Mesodermal cell (in vitro differentiated cells): ENCODE results near the gene KIRREL3.

Experiments
- H3K27ac ChIP-seq: 2 replicates; pipeline ENCODE4 v1.7.0; 2013; ENCODE audit warnings: mild to moderate bottlenecking, low read depth, low read length, moderate library complexity; ENCODE audit not compliant: severe bottlenecking
- H3K36me3 ChIP-seq: 2 replicates; pipeline ENCODE4 v1.7.1; 2013; ENCODE audit warnings: mild to moderate bottlenecking, low read length, moderate library complexity; ENCODE audit not compliant: control insufficient read depth, insufficient read depth
- H3K4me1 ChIP-seq: one replicate; pipeline ENCODE4 v1.7.1; 2013; ENCODE audit warnings: mild to moderate bottlenecking, low read length; ENCODE audit not compliant: insufficient read depth, control insufficient read depth, poor library complexity, severe bottlenecking
- H3K4me3 ChIP-seq: 2 replicates; pipeline ENCODE4 v1.7.0; 2013; ENCODE audit warnings: low read length, control low read depth, mild to moderate bottlenecking; ENCODE audit not compliant: insufficient read depth, poor library complexity, severe bottlenecking; ENCODE audit errors: extremely low read depth
- H3K9me3 ChIP-seq: 2 replicates; pipeline ENCODE4 v1.7.1; 2013; ENCODE audit warnings: mild to moderate bottlenecking, low read length, moderate library complexity; ENCODE audit not compliant: control insufficient read depth
- WGBS, 2 experiments: methylation state at CpG; one replicate each; pipeline ENCODE4 v1.1.5; 2013; ENCODE audit warnings: missing lambda C conversion rate in 2 of 2; ENCODE audit not compliant: insufficient coverage in 2 of 2; 5-methylcytosine and 5-hydroxymethylcytosine counted together

Gene KIRREL3

DNA sequence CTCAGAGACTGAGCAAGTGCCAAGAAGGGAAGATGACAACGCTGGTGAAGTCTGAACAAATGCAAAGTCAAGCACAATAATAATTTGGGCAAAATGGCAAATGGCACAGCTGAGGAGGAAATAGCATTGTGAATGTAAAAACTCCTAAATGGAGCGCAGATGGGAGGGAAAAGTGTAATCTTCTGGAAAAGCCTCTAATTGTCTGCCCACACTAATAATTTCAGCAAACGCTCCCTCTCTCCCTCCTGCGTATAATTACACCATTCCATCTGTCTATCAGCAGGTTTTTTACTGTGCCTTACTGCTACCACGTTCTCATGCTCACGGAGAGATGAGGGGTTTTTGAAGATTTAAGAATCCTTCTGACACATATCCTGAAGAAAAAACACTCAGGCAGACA, 302.6 kb downstream of the KIRREL3 start:
- peaks cover 18% of the 10 kb centered on the region for H3K4me1 ChIP-seq
- H3K9me3 ChIP-seq = no peaks in the 10 kb centered on the region
- H3K36me3 ChIP-seq = no peaks in the 10 kb centered on the region
- H3K27ac ChIP-seq = no peak overlapping the region
- no peak overlapping the region for H3K4me3 ChIP-seq
- 97 to 100% methylated on average over 2 to 3 of the region's 6 CpGs for WGBS, 2 experiments

DNA sequence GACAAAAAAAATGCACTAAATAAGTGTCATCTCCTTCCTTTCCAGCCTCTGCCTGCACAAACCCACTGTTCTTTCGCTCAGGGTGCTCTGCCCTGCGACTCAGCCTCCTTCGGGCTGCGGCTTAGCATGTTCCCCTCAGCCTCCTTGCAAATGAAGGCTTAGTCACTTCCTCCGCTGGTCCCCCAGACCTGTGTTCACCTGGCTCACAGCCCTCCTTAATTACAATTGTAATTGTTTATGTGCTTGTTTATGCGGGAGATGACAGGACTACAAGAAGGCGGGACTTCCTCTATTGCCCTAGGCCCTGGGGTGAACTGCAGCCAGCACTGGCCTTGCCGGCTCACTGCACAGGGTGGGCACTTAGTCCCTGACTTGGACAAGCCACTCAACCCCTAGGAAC, 303.6 kb downstream of the KIRREL3 start:
- H3K36me3 ChIP-seq = no peaks in the 10 kb centered on the region
- 82 to 87% methylated on average over 2 to 5 of the region's 8 CpGs for WGBS, 2 experiments
- peaks cover 12% of the 10 kb centered on the region for H3K4me1 ChIP-seq
- no peak overlapping the region for H3K4me3 ChIP-seq
- no peaks in the 10 kb centered on the region for H3K9me3 ChIP-seq
- no peak overlapping the region for H3K27ac ChIP-seq

DNA sequence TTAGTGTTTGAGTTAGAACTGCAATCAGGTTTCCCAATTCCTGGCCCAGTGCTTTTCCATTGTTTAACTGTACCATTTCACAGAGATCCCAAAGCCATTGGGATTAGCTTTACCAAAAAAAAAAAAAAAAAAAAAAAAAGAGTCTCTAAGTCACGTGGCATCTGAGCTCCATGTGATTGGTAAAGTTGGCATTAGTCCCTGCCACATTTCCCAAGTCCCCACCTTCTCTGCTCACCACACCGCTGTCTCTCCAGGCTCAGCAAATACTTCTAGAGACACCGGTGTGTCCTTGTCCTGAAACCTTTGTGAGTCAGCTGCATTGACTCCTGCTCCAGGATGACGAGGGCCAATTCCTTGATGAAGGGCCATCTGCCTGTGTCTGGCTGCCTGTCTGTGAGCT, 305.3 kb downstream of the KIRREL3 start:
- peaks cover 8% of the 10 kb centered on the region for H3K4me1 ChIP-seq
- no peak overlapping the region for H3K4me3 ChIP-seq
- H3K27ac ChIP-seq = no peak overlapping the region
- WGBS, 2 experiments = 87 to 90% methylated on average over 3 to 4 of the region's 4 CpGs
- no peaks in the 10 kb centered on the region for H3K9me3 ChIP-seq
- H3K36me3 ChIP-seq = no peaks in the 10 kb centered on the region

DNA sequence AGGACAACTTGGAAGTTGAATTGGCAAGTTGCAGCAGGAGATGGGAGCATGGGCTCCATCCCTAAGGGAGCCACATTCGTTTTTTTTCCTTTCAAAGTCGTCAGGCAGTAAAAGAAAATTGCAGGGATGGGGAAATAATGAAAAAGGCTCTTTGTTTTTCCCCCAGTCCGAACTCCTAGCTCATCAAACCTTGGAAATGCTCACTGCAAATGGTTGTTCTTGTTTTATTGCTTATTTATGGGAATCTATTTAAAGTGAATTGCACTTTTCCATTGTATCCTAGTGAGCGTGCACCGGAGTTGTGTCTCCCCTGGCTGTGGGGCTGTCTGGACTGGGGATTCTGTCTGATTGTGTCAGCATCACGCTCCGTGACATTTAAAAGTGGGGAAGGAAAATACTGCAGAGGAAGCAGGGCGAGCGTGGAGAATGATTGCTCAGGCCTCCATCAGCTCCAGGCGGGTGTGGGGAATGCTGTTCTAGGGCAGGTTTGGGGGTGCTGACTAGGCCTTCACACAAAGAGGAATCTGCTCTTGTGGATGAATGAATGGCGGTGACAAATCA, 306.4 kb downstream of the KIRREL3 start:
- Histone ChIP-seq H3K36me3 (no peaks in the 10 kb centered on the region), H3K9me3 (no peaks in the 10 kb centered on the region), H3K27ac (no peak overlapping the region), H3K4me3 (no peak overlapping the region), H3K4me1 (peaks cover 8% of the 10 kb centered on the region)
- WGBS, 2 experiments = 86 to 91% methylated on average over 9 to 10 of the region's 11 CpGs

DNA sequence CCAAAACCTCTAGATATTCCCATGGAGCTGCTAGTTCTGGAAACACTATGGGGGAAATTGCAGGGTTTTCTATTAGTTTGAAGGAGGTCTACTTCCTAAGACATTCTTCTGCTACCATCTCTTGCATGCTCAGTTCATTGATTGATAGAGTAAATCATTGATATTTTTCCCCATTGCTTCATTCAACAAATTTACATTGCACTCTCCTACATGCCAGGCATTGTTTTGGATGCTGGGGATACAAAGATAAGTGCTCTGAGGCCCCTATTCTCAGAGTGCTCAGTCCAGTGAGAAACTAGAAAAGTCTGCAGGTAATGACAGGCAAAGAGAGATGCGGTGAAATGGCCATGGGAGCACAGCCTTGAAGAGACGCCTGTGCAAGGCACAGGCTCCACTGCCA, 313.1 kb downstream of the KIRREL3 start:
- no peak overlapping the region for H3K4me3 ChIP-seq
- H3K4me1 ChIP-seq = no peaks in the 10 kb centered on the region
- H3K27ac ChIP-seq = no peak overlapping the region
- 92 to 95% methylated on average over 2 of the region's 2 CpGs for WGBS, 2 experiments
- H3K36me3 ChIP-seq = no peaks in the 10 kb centered on the region
- H3K9me3 ChIP-seq = no peaks in the 10 kb centered on the region

DNA sequence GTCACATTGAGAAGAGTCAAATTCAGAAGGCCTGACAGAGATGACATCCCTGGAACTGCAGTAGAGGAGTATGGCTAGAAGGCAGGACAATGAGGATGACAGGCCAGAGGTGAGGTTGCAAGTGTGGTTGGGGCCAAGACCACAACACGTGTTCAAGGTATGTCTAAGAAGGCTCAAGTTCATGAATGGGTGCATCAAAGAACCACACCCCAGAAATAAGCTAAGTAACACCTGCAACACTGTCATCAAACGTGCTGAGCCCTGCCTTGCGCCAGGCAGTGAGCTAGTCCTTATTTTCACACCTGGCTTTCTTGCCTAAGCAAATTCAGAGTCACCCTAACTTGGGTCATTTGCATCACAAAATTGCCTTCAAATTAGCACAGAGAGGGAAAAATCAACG, 313.6 kb downstream of the KIRREL3 start:
- 75 to 89% methylated on average over 3 of the region's 4 CpGs for WGBS, 2 experiments
- Histone ChIP-seq H3K27ac (no peak overlapping the region), H3K36me3 (no peaks in the 10 kb centered on the region), H3K4me3 (no peak overlapping the region), H3K4me1 (no peaks in the 10 kb centered on the region), H3K9me3 (no peaks in the 10 kb centered on the region)

DNA sequence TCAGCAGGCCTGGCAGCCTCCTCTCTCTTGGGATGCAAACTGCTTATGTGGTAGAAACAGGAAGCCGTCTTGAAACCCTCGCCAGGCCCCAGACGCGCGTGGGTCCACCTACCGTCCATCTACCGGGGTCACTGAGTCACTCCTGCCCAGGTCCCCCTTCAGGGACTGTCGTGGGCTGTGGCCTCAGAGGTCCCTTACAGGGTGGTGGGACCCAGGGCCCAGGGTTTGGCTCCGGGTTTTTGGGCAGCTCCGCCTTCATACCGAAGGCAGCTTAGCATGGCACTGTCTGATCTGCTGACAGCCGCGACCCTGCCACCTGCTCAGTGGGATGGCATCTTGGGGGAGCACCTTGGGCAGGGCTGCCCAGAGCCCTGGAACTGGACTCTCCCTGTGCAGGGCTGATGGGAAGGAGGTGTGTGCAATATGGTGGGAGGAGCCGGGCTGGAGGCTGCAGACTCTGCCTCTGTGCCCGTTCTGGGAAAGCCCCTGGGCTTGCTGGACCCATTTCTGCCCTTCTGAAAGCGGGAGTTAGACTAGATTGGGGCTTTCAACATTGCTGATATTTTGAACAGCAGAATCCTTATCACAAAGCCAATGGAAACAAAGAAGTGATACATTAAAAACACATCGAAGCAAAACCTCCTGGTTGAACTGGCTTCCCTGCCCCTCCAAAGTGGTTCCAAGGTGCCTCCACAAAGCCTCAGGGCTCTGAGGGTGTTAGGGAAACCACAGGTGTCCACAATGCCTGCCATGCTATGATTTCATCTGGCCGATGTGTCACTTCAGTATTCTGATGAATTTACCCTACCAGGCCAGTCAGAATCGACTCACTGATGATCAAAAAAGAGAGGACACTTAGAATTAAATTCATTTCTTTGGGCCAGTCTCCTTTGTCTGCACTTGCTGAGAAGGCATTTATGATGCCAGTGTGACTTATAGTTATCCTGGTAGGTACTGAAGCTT, 316.5 kb downstream of the KIRREL3 start:
- 88 to 93% methylated on average over 18 of the region's 19 CpGs for WGBS, 2 experiments
- no peaks in the 10 kb centered on the region for H3K9me3 ChIP-seq
- H3K4me3 ChIP-seq = no peak overlapping the region
- H3K27ac ChIP-seq = no peak overlapping the region
- H3K4me1 ChIP-seq = no peaks in the 10 kb centered on the region
- H3K36me3 ChIP-seq = no peaks in the 10 kb centered on the region

DNA sequence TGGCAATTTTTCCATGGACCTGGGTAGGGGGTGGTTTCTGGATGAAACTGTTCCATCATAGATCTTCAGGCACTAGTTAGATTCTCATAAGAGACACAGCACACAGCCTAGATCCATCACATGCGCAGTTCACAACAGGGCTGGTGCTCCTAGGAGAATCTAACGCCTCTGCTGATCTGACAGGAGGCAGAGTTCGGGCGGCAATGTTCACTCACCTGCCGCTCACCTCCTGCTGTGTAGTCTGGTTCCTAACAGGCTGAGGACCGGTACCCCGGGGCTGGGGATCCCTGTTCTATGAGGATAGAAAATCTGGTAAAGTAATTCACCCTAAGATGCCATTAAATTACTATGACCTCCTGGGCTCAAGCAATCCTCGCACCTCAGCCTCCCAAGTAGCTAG, 318.0 kb downstream of the KIRREL3 start:
- Histone ChIP-seq H3K4me3 (no peak overlapping the region), H3K4me1 (no peaks in the 10 kb centered on the region), H3K27ac (no peak overlapping the region), H3K36me3 (no peaks in the 10 kb centered on the region), H3K9me3 (no peaks in the 10 kb centered on the region)
- WGBS, 2 experiments = 88 to 100% methylated on average over 5 to 6 of the region's 8 CpGs

DNA sequence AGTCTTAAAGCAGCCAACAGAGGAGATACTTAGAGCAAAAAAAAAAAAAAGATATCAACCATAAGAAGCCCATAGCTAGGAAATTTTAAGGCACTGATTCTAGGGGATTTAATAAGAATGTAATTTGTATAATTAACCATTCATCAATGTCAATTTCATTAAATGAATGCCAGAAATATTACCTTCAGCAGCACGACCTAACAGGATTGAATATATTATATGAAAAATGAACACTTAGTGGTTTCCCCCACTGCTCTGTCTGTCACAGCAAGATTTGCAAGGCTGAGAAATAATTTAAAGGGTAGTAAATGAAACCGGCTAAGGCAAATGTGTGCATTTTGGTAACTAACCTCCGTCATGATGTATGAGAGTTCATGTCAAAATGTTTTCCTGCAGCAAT, 319.9 kb downstream of the KIRREL3 start:
- H3K4me3 ChIP-seq = no peak overlapping the region
- no peaks in the 10 kb centered on the region for H3K4me1 ChIP-seq
- H3K9me3 ChIP-seq = no peaks in the 10 kb centered on the region
- no peaks in the 10 kb centered on the region for H3K36me3 ChIP-seq
- WGBS, 2 experiments = 91 to 92% methylated on average over 2 of the region's 3 CpGs
- H3K27ac ChIP-seq = no peak overlapping the region

DNA sequence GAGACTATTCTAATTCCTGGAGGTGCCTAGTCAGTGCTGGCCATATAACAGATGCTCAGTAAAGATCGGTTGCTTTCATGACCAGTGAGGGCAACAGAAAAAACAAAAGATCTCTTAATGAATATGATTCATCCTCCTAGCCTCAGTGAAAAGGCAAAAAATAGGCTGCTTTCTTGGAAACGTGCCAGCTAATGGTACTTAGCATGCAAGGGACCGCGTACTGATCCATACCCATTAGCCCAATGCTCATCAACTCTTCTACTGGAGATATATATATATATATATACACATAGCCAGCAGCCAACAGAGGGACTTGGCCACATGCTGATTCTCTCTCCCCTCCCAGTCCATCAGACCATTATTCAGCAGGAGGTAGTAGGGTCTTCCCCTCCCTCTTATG, 320.4 kb downstream of the KIRREL3 start:
- 50 to 100% methylated on average over 1 of the region's 4 CpGs for WGBS, 2 experiments
- Histone ChIP-seq H3K36me3 (no peaks in the 10 kb centered on the region), H3K27ac (no peak overlapping the region), H3K4me1 (no peaks in the 10 kb centered on the region), H3K4me3 (no peak overlapping the region), H3K9me3 (no peaks in the 10 kb centered on the region)

DNA sequence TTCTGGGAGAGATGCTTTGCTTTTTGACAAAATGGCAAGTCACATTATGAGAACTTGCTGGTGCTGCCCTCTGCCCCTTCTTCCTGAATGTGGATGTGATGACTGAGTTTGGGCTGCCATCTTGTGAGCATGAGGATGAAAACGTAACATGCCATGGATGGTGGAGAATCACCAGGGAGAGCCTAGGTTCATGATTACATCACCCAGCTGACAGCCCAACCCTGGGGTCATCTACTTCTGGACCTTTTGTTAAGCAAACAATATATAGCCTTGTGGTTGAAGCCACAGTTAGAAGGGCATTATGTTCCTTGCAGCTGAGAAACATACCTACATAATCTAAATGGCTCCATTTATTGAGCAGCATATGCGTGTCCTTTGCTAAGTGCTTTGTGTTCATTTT, 321.5 kb downstream of the KIRREL3 start:
- Histone ChIP-seq H3K4me3 (no peak overlapping the region), H3K9me3 (no peaks in the 10 kb centered on the region), H3K36me3 (no peaks in the 10 kb centered on the region), H3K27ac (no peak overlapping the region), H3K4me1 (no peaks in the 10 kb centered on the region)
- WGBS, 2 experiments = no CpG with 5 or more reads among the region's 2 CpGs
